CD14-positive monocyte (primary cell): ENCODE measurements around the gene F7. TPM values are rescaled to one million over a fixed set of nuclear protein-coding genes. Genes with fewer than 3 reads are reported as not detected.

Experiments used
- DNase-seq, 3 donors: peaks; one replicate each; pipeline ENCODE4 v3.0.0-alpha.2; 2011 to 2022
- H2AFZ ChIP-seq: 2 replicates; pipeline ENCODE4 v1.6.0; 2012; ENCODE audit warnings: mild to moderate bottlenecking, low read depth, low read length, inconsistent platforms; ENCODE audit not compliant: insufficient read depth, poor library complexity, severe bottlenecking
- H3K27ac ChIP-seq, 2 donors: 1 replicate in 1 of 2; 2 replicates in 1 of 2; pipeline ENCODE4 v1.5.1; 2012 to 2013; ENCODE audit warnings: low read length in 2 of 2, control low read depth in 1 of 2, inconsistent platforms in 1 of 2, low read depth in 1 of 2, mild to moderate bottlenecking in 1 of 2
- H3K27me3 ChIP-seq, 2 donors: one replicate each; pipeline versions ENCODE4 v1.6.0 to v1.6.1; 2011 to 2013; ENCODE audit warnings: low read length in 2 of 2; ENCODE audit not compliant: control insufficient read depth in 2 of 2, insufficient read depth in 2 of 2
- H3K36me3 ChIP-seq, 2 donors: replicated peaks in 1 of 2; 1 replicate in 1 of 2; 2 replicates in 1 of 2; pipeline versions ENCODE4 v1.5.1 to v1.6.1; 2012 to 2013; ENCODE audit warnings: low read length in 2 of 2, control low read depth in 1 of 2, inconsistent platforms in 1 of 2, mild to moderate bottlenecking in 1 of 2; ENCODE audit not compliant: insufficient read depth in 2 of 2, control insufficient read depth in 1 of 2
- H3K4me1 ChIP-seq, 2 donors: 1 replicate in 1 of 2; 2 replicates in 1 of 2; pipeline versions ENCODE4 v1.5.1 to v1.6.1; 2012 to 2013; ENCODE audit warnings: low read length in 2 of 2, control low read depth in 1 of 2, inconsistent platforms in 1 of 2, mild to moderate bottlenecking in 1 of 2, moderate library complexity in 1 of 2; ENCODE audit not compliant: insufficient read depth in 2 of 2, control insufficient read depth in 1 of 2
- H3K4me2 ChIP-seq: replicated peaks from 2 replicates; pipeline ENCODE3; 2012; ENCODE audit warnings: low read length, moderate library complexity, mild to moderate bottlenecking; ENCODE audit not compliant: poor library complexity, severe bottlenecking; ENCODE audit errors: extremely low read depth
- H3K4me3 ChIP-seq, 3 experiments: fragments of 200-600 bp in 1 of 3; sonication (generic) in 1 of 3; replicated peaks in 1 of 3; 1 replicate in 2 of 3; 2 replicates in 1 of 3; pipeline ENCODE4 v1.5.1; 2011 to 2013; ENCODE audit warnings: low read length in 3 of 3, mild to moderate bottlenecking in 3 of 3, control low read depth in 2 of 3, low read depth in 2 of 3, inconsistent platforms in 1 of 3, moderate library complexity in 1 of 3
- H3K79me2 ChIP-seq: 2 replicates; pipeline ENCODE4 v1.6.0; 2012; ENCODE audit warnings: mild to moderate bottlenecking, control low read depth, inconsistent platforms, low read length, moderate library complexity; ENCODE audit not compliant: insufficient read depth
- H3K9ac ChIP-seq: 2 replicates; pipeline ENCODE4 v1.6.0; 2017; ENCODE audit warnings: low read length, mild to moderate bottlenecking; ENCODE audit not compliant: insufficient read depth, poor library complexity, severe bottlenecking
- H3K9me3 ChIP-seq, 2 donors: replicated peaks in 1 of 2; 1 replicate in 1 of 2; 2 replicates in 1 of 2; pipeline versions ENCODE4 v1.5.1 to v1.6.1; 2012 to 2013; ENCODE audit warnings: low read length in 2 of 2, control low read depth in 1 of 2; ENCODE audit not compliant: control insufficient read depth in 1 of 2, insufficient read depth in 1 of 2
- H4K20me1 ChIP-seq: 2 replicates; pipeline ENCODE4 v1.6.0; 2012; ENCODE audit warnings: mild to moderate bottlenecking, low read length, control low read depth, moderate library complexity; ENCODE audit not compliant: insufficient read depth
- H3K27ac Mint-ChIP-seq, 7 donors: one replicate each; pipeline ENCODE4 v1.8.0; 2020; ENCODE audit warnings: mild to moderate bottlenecking in 7 of 7, mixed read lengths in 7 of 7, moderate library complexity in 6 of 7, inconsistent platforms in 2 of 7
- H3K27me3 Mint-ChIP-seq, 3 donors: one replicate each; pipeline ENCODE4 v1.8.0; 2021 to 2022; ENCODE audit warnings: low read depth in 3 of 3, mild to moderate bottlenecking in 3 of 3, mixed read lengths in 3 of 3, moderate library complexity in 3 of 3, inconsistent platforms in 1 of 3
- H3K36me3 Mint-ChIP-seq, 2 donors: one replicate each; pipeline ENCODE4 v1.8.0; 2020; ENCODE audit warnings: mixed read lengths in 2 of 2, inconsistent platforms in 1 of 2, mild to moderate bottlenecking in 1 of 2
- H3K4me1 Mint-ChIP-seq: one replicate; pipeline ENCODE4 v1.8.0; 2020; ENCODE audit warnings: mild to moderate bottlenecking, mixed read lengths
- H3K4me3 Mint-ChIP-seq, 2 donors: one replicate each; pipeline ENCODE4 v1.8.0; 2020; ENCODE audit warnings: mild to moderate bottlenecking in 2 of 2, mixed read lengths in 2 of 2, moderate library complexity in 1 of 2
- H3K9me3 Mint-ChIP-seq, 7 donors: one replicate each; pipeline ENCODE4 v1.8.0; 2020 to 2022; ENCODE audit warnings: mixed read lengths in 7 of 7, mild to moderate bottlenecking in 6 of 7, moderate library complexity in 6 of 7, inconsistent platforms in 2 of 7
- WGBS: methylation state at CpG from one replicate; pipeline ENCODE4 v1.1.5; 2013; ENCODE audit warnings: missing lambda C conversion rate; ENCODE audit not compliant: insufficient coverage; 5-methylcytosine and 5-hydroxymethylcytosine counted together
- intact Hi-C, 2 donors: fragments of 100-400 bp; cut with micrococcal nuclease; formaldehyde crosslinking; loops; one replicate each; pipeline versions ENCODE4 v1.15.0 to v1.15.1; 2023
- polyA plus RNA-seq, 3 donors: library from polyadenylated mRNA; depleted of rRNA in 1 of 3; unstranded in 2 of 3; stranded (reverse) in 1 of 3; fragments of 300-500 nt in 2 of 3; fragments of >200 nt in 1 of 3; fragmentation: Illumina TruSeq in 2 of 3; gene quantifications; 1 replicate in 2 of 3; 2 replicates in 1 of 3; pipeline ENCODE4 v1.2.3, GENCODE V29; 2012 to 2021
- TF ChIP-seq, protein P1 (sequence below): fragments of 200-600 bp; IDR thresholded peaks from one replicate; pipeline ENCODE4 v1.8.0; 2022; ENCODE audit warnings: antibody characterized with exemption, mild to moderate bottlenecking

The F7 gene
- polyA plus RNA-seq, 3 donors = not detected

DNA sequence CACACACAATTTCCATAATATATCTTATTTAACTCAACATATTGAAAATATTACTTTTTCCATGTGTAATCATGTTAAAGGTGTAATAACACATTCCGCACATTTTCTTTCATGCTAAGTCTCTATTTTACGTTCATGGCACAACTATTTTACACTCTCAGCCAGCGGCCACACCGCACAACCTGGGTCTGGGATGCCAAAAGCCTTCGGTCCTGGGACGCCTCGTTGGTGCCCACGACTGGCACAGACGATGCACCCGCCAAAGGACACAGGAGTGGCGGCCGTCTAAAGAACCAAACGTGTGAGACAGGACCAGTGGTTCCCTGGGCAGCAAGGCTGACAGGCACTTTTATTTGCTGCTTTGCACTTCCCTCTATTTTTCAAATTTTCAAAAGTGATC is 42.8 kb downstream of the F7 start:
- no peak overlapping the region for H3K4me2 ChIP-seq
- TF ChIP-seq, protein P1, sequence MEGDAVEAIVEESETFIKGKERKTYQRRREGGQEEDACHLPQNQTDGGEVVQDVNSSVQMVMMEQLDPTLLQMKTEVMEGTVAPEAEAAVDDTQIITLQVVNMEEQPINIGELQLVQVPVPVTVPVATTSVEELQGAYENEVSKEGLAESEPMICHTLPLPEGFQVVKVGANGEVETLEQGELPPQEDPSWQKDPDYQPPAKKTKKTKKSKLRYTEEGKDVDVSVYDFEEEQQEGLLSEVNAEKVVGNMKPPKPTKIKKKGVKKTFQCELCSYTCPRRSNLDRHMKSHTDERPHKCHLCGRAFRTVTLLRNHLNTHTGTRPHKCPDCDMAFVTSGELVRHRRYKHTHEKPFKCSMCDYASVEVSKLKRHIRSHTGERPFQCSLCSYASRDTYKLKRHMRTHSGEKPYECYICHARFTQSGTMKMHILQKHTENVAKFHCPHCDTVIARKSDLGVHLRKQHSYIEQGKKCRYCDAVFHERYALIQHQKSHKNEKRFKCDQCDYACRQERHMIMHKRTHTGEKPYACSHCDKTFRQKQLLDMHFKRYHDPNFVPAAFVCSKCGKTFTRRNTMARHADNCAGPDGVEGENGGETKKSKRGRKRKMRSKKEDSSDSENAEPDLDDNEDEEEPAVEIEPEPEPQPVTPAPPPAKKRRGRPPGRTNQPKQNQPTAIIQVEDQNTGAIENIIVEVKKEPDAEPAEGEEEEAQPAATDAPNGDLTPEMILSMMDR = no peak
- H3K9me3 ChIP-seq = peaks cover 0 to 4% of the 10 kb centered on the region in 2 donors
- H3K27me3 ChIP-seq = peaks cover 13 to 27% of the 10 kb centered on the region in 2 donors
- 96% methylated on average over 10 of the region's 13 CpGs for WGBS
- no peak overlapping the region for H3K4me3 Mint-ChIP-seq
- no peak overlapping the region for H3K27ac ChIP-seq
- H4K20me1 ChIP-seq = no peaks in the 10 kb centered on the region
- peaks cover 15 to 16% of the 10 kb centered on the region in 2 donors for H3K4me1 ChIP-seq
- H3K4me3 ChIP-seq = no peak overlapping the region
- DNase-seq = no peak
- H3K9ac ChIP-seq = no peak overlapping the region
- H3K27me3 Mint-ChIP-seq = peaks cover 23 to 34% (median 32%) of the 10 kb centered on the region in 3 donors
- no peaks in the 10 kb centered on the region for H3K79me2 ChIP-seq
- peaks cover 15% of the 10 kb centered on the region for H3K4me1 Mint-ChIP-seq
- no peak overlapping the region for H3K27ac Mint-ChIP-seq
- peaks cover 6 to 7% of the 10 kb centered on the region in 2 donors for H3K36me3 Mint-ChIP-seq
- no peak overlapping the region for H2AFZ ChIP-seq
- no peaks in the 10 kb centered on the region for H3K36me3 ChIP-seq
- H3K9me3 Mint-ChIP-seq = peaks cover 2 to 16% (median 11%) of the 10 kb centered on the region in 7 donors
- intact Hi-C loops = no loop called here

DNA sequence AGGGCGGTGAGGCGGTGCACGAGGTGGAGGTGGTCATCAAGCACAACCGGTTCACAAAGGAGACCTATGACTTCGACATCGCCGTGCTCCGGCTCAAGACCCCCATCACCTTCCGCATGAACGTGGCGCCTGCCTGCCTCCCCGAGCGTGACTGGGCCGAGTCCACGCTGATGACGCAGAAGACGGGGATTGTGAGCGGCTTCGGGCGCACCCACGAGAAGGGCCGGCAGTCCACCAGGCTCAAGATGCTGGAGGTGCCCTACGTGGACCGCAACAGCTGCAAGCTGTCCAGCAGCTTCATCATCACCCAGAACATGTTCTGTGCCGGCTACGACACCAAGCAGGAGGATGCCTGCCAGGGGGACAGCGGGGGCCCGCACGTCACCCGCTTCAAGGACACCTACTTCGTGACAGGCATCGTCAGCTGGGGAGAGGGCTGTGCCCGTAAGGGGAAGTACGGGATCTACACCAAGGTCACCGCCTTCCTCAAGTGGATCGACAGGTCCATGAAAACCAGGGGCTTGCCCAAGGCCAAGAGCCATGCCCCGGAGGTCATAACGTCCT is 43.4 kb downstream of the F7 start:
- peaks cover 6 to 7% of the 10 kb centered on the region in 2 donors for H3K36me3 Mint-ChIP-seq
- intact Hi-C loops = no loop called here
- H3K27me3 Mint-ChIP-seq = peaks cover 23 to 38% (median 32%) of the 10 kb centered on the region in 3 donors
- H3K9me3 Mint-ChIP-seq = peaks cover 2 to 16% (median 12%) of the 10 kb centered on the region in 7 donors
- H3K9me3 ChIP-seq = peaks cover 0 to 4% of the 10 kb centered on the region in 2 donors
- H4K20me1 ChIP-seq = no peaks in the 10 kb centered on the region
- H3K27ac Mint-ChIP-seq = no peak overlapping the region
- 99% methylated on average over 38 of the region's 38 CpGs for WGBS
- H3K9ac ChIP-seq = no peak overlapping the region
- H3K27ac ChIP-seq = no peak overlapping the region
- no peak overlapping the region for H3K4me3 ChIP-seq
- peaks cover 18% of the 10 kb centered on the region for H3K4me1 Mint-ChIP-seq
- peaks cover 18 to 19% of the 10 kb centered on the region in 2 donors for H3K4me1 ChIP-seq
- TF ChIP-seq, protein P1 = no peak
- H3K4me3 Mint-ChIP-seq = no peak overlapping the region
- no peak for DNase-seq
- H2AFZ ChIP-seq = no peak overlapping the region
- no peaks in the 10 kb centered on the region for H3K79me2 ChIP-seq
- H3K4me2 ChIP-seq = no peak overlapping the region
- no peaks in the 10 kb centered on the region for H3K36me3 ChIP-seq
- peaks cover 13 to 27% of the 10 kb centered on the region in 2 donors for H3K27me3 ChIP-seq
